ENCODE measurements around the gene CCL23. TPM values are rescaled to one million over a fixed set of nuclear protein-coding genes. Genes with fewer than 3 reads are reported as not detected.

The CCL23 gene
- total RNA-seq, 1 experiment from 2014 or later = not detected

- Histone ChIP-seq H3K9ac (ENCODE audit: extremely low read depth, insufficient read length, low read length) (no peak overlapping the region), H3K14ac (ENCODE audit: insufficient read depth, low read length) (no peak overlapping the region), H3K56ac (ENCODE audit: insufficient read length, low read depth, low read length) (no peak overlapping the region), H3K4me1 (ENCODE audit: insufficient read depth, low read length) (no peaks in the 10 kb centered on the region), H2BK12ac (ENCODE audit: insufficient read length, low read depth, low read length) (no peak overlapping the region), H3K23ac (ENCODE audit: insufficient read length, low read depth, low read length) (no peak overlapping the region), H4K20me1 (ENCODE audit: control insufficient read depth, insufficient read depth, insufficient read length) (no peaks in the 10 kb centered on the region), H4K5ac (ENCODE audit: insufficient read length, low read depth, low read length) (no peak overlapping the region), H2BK20ac (ENCODE audit: low read depth, low read length, poor library complexity, severe bottlenecking) (no peak overlapping the region), H3K4me2 (ENCODE audit: insufficient read depth, insufficient read length, low read length) (no peak overlapping the region), H2BK5ac (ENCODE audit: insufficient read length, low read length) (no peak overlapping the region), H2BK15ac (ENCODE audit: low read depth, low read length) (no peak overlapping the region), H3T11ph (ENCODE audit: low read length) (no peak overlapping the region), H3K79me2 (ENCODE audit: insufficient read depth, low read length) (no peaks in the 10 kb centered on the region), H2AK5ac (ENCODE audit: insufficient read length, low read length) (no peak overlapping the region), H4K91ac (ENCODE audit: insufficient read length, low read depth, low read length) (no peak overlapping the region), H3K23me2 (ENCODE audit: insufficient read length, low read depth, low read length, poor library complexity, severe bottlenecking) (no peaks in the 10 kb centered on the region), H3K79me1 (ENCODE audit: insufficient read depth, low read depth, low read length, poor library complexity, severe bottlenecking) (no peaks in the 10 kb centered on the region), H2BK120ac (ENCODE audit: low read depth, low read length, poor library complexity, severe bottlenecking) (no peak overlapping the region), H3K9me3 (ENCODE audit: control insufficient read depth, low read depth, low read length) (no peaks in the 10 kb centered on the region), H3K4ac (ENCODE audit: low read depth, low read length) (no peak overlapping the region), H3K18ac (ENCODE audit: insufficient read length, low read depth, low read length) (no peak overlapping the region), H4K8ac (replicated peaks; ENCODE audit: insufficient read length, low read depth, low read length) (no peak overlapping the region), H3K27ac (ENCODE audit: insufficient read length, low read depth, low read length) (no peak overlapping the region), H2AFZ (ENCODE audit: low read length) (no peak overlapping the region), H3K27me3 (ENCODE audit: insufficient read depth, low read length) (no peaks in the 10 kb centered on the region)
- H3K9me3 Mint-ChIP-seq = no peaks in the 10 kb centered on the region
- H3K27me3 Mint-ChIP-seq (ENCODE audit: low read depth) = no peaks in the 10 kb centered on the region
- no peak overlapping the region for H3K4me3 Mint-ChIP-seq
- no peak for TF ChIP-seq CTCF (conservative IDR thresholded peaks at IDR 0.05)
- no peak overlapping the region for H3K27ac Mint-ChIP-seq
- H3K36me3 Mint-ChIP-seq (ENCODE audit: insufficient read depth in 1 of 3, low read depth in 3 of 3) = no peaks in the 10 kb centered on the region
- DNase-seq = no peak
- peaks cover 2 to 6% of the 10 kb centered on the region in 2 experiments; a peak in 2 of 4 replicates for H3K4me1 Mint-ChIP-seq
- WGBS (ENCODE audit: extremely low coverage, insufficient read length, low lambda C conversion rate) = no CpG with 5 or more reads among the region's 10 CpGs
These were observed 49.2 kb downstream of the CCL23 start for GRCh38 chr17:35968520-35969054.
